ENCODE data around the gene GRPR. TPM values are rescaled to one million over a fixed set of nuclear protein-coding genes. Genes with fewer than 3 reads are reported as not detected.

GRPR gene
- total RNA-seq: not detected

- Histone ChIP-seq H3K27me3 (no peaks in the 10 kb centered on the region), H3K9me3 (no peaks in the 10 kb centered on the region), H3K36me3 (no peaks in the 10 kb centered on the region), H3K4me3 (no peak within 1 kb of the TSS), H3K4me1 (no peaks in the 10 kb centered on the region), H3K27ac (no peak within 1 kb of the TSS)
- TF ChIP-seq POLR2A (IDR thresholded peaks at IDR 0.05) (no peak), CTCF (IDR thresholded peaks at IDR 0.05) (peak; percentile 24 to 70 (median 50))
- intact Hi-C loops (cut with DNase I): no loop called here
- 0 to 3% methylated on average over 5 to 6 of the region's 6 CpGs for WGBS, 2 donors
- DNase-seq: peak; percentile 1
These were observed at the start of gene GRPR for GRCh38 chrX:16123222-16123786. GRPR (plus strand) TSS chrX:16123565; CDS start chrX:16123954, 389 bp downstream.

GRCh38 chrX:16075087-16075486 lies 48.3 kb upstream of the GRPR start:
- H3K9me3 ChIP-seq: no peaks in the 10 kb centered on the region
- no peak overlapping the region for H3K4me3 ChIP-seq
- no peaks in the 10 kb centered on the region for H3K27me3 ChIP-seq
- WGBS, 2 donors: 36 to 43% methylated on average over 1 of the region's 1 CpG
- H3K4me1 ChIP-seq: no peaks in the 10 kb centered on the region
- intact Hi-C loops (cut with DNase I): no loop called here
- no peak overlapping the region for H3K27ac ChIP-seq
- H3K36me3 ChIP-seq: no peaks in the 10 kb centered on the region
- TF ChIP-seq CTCF (IDR thresholded peaks at IDR 0.05): no peak
- TF ChIP-seq POLR2A (IDR thresholded peaks at IDR 0.05): no peak
- DNase-seq: no peak

- TF ChIP-seq CTCF (IDR thresholded peaks at IDR 0.05): no peak
- no peak for TF ChIP-seq POLR2A (IDR thresholded peaks at IDR 0.05)
- WGBS, 2 donors: 62 to 63% methylated on average over 2 of the region's 2 CpGs
- Histone ChIP-seq H3K27ac (no peak overlapping the region), H3K27me3 (no peaks in the 10 kb centered on the region), H3K4me3 (no peak overlapping the region), H3K36me3 (no peaks in the 10 kb centered on the region), H3K4me1 (no peaks in the 10 kb centered on the region), H3K9me3 (no peaks in the 10 kb centered on the region)
- DNase-seq: no peak
- intact Hi-C loops (cut with DNase I): no loop called here
These were observed 46.5 kb upstream of the GRPR start for GRCh38 chrX:16076834-16077233.

GRCh38 chrX:16077811-16078210 lies 45.6 kb upstream of the GRPR start:
- H3K27ac ChIP-seq: no peak overlapping the region
- TF ChIP-seq POLR2A (IDR thresholded peaks at IDR 0.05) (no peak), CTCF (IDR thresholded peaks at IDR 0.05) (no peak)
- no peak overlapping the region for H3K4me3 ChIP-seq
- H3K36me3 ChIP-seq: no peaks in the 10 kb centered on the region
- H3K4me1 ChIP-seq: no peaks in the 10 kb centered on the region
- intact Hi-C loops (cut with DNase I): no loop called here
- no peak for DNase-seq
- H3K9me3 ChIP-seq: no peaks in the 10 kb centered on the region
- 81 to 88% methylated on average over 1 to 2 of the region's 2 CpGs for WGBS, 2 donors
- no peaks in the 10 kb centered on the region for H3K27me3 ChIP-seq

- intact Hi-C loops (cut with DNase I): no loop called here
- no peak overlapping the region for H3K27ac ChIP-seq
- H3K36me3 ChIP-seq: no peaks in the 10 kb centered on the region
- no peak for DNase-seq
- no peaks in the 10 kb centered on the region for H3K4me1 ChIP-seq
- 68 to 72% methylated on average over 2 of the region's 2 CpGs for WGBS, 2 donors
- H3K4me3 ChIP-seq: no peak overlapping the region
- TF ChIP-seq CTCF (IDR thresholded peaks at IDR 0.05) (no peak), POLR2A (IDR thresholded peaks at IDR 0.05) (no peak)
- H3K27me3 ChIP-seq: no peaks in the 10 kb centered on the region
- H3K9me3 ChIP-seq: no peaks in the 10 kb centered on the region
These were observed 42.0 kb upstream of the GRPR start for GRCh38 chrX:16081357-16081756.
